CD4-positive, alpha-beta T cell treated with Interleukin-15 for 1 hour (primary cell): ENCODE data around the gene SZRD1.

Experiments used
- DNase-seq: peaks from one replicate; pipeline ENCODE4 v3.0.0-alpha.2; 2020

SZRD1 gene

GRCh38 chr1:16442265-16442664 is 75.2 kb downstream of the SZRD1 start:
- DNase-seq = no peak

- DNase-seq = no peak
Measured at GRCh38 chr1:16442941-16443340, 75.9 kb downstream of the SZRD1 start.

- peak; percentile 26 for DNase-seq
Measured at GRCh38 chr1:16443975-16444770, 77.1 kb downstream of the SZRD1 start.

GRCh38 chr1:16445052-16445451 is 78.0 kb downstream of the SZRD1 start:
- DNase-seq = no peak

GRCh38 chr1:16446116-16446515 is 79.1 kb downstream of the SZRD1 start:
- DNase-seq = no peak

GRCh38 chr1:16447641-16448040 is 80.6 kb downstream of the SZRD1 start:
- no peak for DNase-seq
